Thyroid gland (tissue), 4 donors: Measurements from ENCODE around the gene AKT1S1. TPM values are rescaled to one million over a fixed set of nuclear protein-coding genes. Genes with fewer than 3 reads are reported as not detected.

ENCODE experiments used
- DNase-seq, 2 donors: peaks; one replicate each; pipeline ENCODE4 v3.0.0-alpha.2; 2019
- H3K27ac ChIP-seq, 3 donors: fragments of 200-600 bp; sonication (generic); 1 replicate in 2 of 3; 2 replicates in 1 of 3; pipeline ENCODE4 v1.5.1; 2016 to 2019; ENCODE audit warnings: mild to moderate bottlenecking in 1 of 3, moderate library complexity in 1 of 3
- H3K27me3 ChIP-seq: fragments of 200-600 bp; sonication (generic); one replicate; pipeline ENCODE4 v1.5.1; 2019
- H3K36me3 ChIP-seq, 2 donors: fragments of 200-600 bp; sonication (generic); one replicate each; pipeline ENCODE4 v1.5.1; 2016 to 2019
- H3K4me1 ChIP-seq, 2 donors: fragments of 200-600 bp; sonication (generic); one replicate each; pipeline ENCODE4 v1.5.1; 2017 to 2019
- H3K4me3 ChIP-seq, 3 donors: fragments of 200-600 bp; sonication (generic); replicated peaks in 1 of 3; 1 replicate in 2 of 3; 2 replicates in 1 of 3; pipeline ENCODE4 v1.5.1; 2016; ENCODE audit warnings: mild to moderate bottlenecking in 1 of 3
- H3K9me3 ChIP-seq: fragments of 200-600 bp; sonication (generic); one replicate; pipeline ENCODE4 v1.5.1; 2017
- POLR2A ChIP-seq, 2 donors: fragments of 450-650 bp; IDR thresholded peaks; one replicate each; pipeline ENCODE4 v1.6.1; 2017; ENCODE audit warnings: antibody characterized with exemption in 2 of 2, mild to moderate bottlenecking in 2 of 2, moderate library complexity in 1 of 2
- WGBS, 2 donors: methylation state at CpG; one replicate each; pipeline ENCODE4 v1.1.5; 2017; 5-methylcytosine and 5-hydroxymethylcytosine counted together
- intact Hi-C: fragments of 100-400 bp; cut with DNase I; formaldehyde crosslinking; loops from one replicate; pipeline ENCODE4 v1.15.1; 2023
- total RNA-seq, 4 donors: library from RNA; depleted of rRNA; stranded (reverse); fragments of >200 nt; gene quantifications; one replicate each; pipeline ENCODE4 v1.2.3, GENCODE V29; 2016
- TF ChIP-seq, protein P1 (sequence below), 6 experiments: fragments of 200-600 bp in 3 of 6; fragments of 450-650 bp in 3 of 6; sonication (generic) in 3 of 6; IDR thresholded peaks; one replicate each; pipeline ENCODE4 v1.5.1; 2016 to 2019; ENCODE audit warnings: antibody characterized with exemption in 6 of 6, mild to moderate bottlenecking in 2 of 6, inconsistent platforms in 1 of 6, moderate library complexity in 1 of 6

Gene AKT1S1
- total RNA-seq, 4 donors from 2014 or later: 16.7 to 26.0 (median 21.5) TPM

DNA sequence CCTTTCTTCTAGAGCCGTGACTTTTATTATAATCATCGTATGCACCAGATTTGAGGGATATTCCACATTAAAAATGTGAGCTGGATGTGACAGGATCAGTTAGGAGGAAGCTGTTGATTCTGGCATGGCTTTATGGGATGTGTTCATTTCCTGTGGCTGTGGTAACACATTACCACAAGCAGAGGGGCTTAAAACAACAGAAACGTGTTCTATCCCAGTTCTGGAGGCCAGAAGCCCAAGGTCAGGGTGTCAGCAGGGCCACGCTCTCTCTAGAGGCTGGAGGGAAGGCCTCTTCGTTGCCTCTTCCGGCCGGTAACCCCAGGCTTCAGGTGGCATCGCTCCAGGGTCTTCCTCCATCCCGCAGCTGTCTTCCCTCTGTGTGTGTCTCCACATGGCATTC, 44.6 kb downstream of the AKT1S1 start:
- no peak for DNase-seq
- H3K27me3 ChIP-seq: no peaks in the 10 kb centered on the region
- no peaks in the 10 kb centered on the region for H3K9me3 ChIP-seq
- H3K4me3 ChIP-seq: no peak overlapping the region
- H3K36me3 ChIP-seq: peaks cover 73 to 80% of the 10 kb centered on the region in 2 donors
- no peak for TF ChIP-seq POLR2A (IDR thresholded peaks at IDR 0.05)
- TF ChIP-seq, protein P1, sequence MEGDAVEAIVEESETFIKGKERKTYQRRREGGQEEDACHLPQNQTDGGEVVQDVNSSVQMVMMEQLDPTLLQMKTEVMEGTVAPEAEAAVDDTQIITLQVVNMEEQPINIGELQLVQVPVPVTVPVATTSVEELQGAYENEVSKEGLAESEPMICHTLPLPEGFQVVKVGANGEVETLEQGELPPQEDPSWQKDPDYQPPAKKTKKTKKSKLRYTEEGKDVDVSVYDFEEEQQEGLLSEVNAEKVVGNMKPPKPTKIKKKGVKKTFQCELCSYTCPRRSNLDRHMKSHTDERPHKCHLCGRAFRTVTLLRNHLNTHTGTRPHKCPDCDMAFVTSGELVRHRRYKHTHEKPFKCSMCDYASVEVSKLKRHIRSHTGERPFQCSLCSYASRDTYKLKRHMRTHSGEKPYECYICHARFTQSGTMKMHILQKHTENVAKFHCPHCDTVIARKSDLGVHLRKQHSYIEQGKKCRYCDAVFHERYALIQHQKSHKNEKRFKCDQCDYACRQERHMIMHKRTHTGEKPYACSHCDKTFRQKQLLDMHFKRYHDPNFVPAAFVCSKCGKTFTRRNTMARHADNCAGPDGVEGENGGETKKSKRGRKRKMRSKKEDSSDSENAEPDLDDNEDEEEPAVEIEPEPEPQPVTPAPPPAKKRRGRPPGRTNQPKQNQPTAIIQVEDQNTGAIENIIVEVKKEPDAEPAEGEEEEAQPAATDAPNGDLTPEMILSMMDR (IDR thresholded peaks at IDR 0.05): no peak
- 77 to 84% methylated on average over 9 of the region's 9 CpGs for WGBS, 2 donors
- no peak overlapping the region for H3K27ac ChIP-seq
- H3K4me1 ChIP-seq: no peaks in the 10 kb centered on the region
- intact Hi-C loops: no loop called here

DNA sequence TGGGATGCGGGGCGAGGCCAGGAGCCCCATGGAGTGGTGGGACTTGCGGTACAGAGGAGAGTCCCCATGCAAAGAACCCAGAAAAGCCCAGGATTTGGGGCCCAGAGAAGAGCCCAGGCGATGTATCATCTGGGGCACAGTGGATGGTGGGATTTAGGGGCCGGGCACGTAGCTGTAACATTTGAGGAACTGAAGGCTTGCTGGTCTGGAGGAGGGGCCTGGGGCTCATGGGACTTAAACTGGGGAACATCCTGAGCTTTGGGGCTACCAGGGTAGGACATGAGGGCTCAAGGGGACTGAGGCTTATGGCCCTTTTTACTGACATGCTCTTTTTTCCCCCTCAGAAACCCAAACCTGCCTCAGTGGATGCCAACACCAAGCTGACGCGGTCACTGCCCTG, 45.6 kb downstream of the AKT1S1 start:
- Histone ChIP-seq H3K4me1 (no peaks in the 10 kb centered on the region), H3K27ac (no peak overlapping the region), H3K36me3 (peaks cover 71 to 72% of the 10 kb centered on the region in 2 donors), H3K4me3 (no peak overlapping the region), H3K27me3 (no peaks in the 10 kb centered on the region), H3K9me3 (no peaks in the 10 kb centered on the region)
- TF ChIP-seq POLR2A (IDR thresholded peaks at IDR 0.05): no peak
- TF ChIP-seq, protein P1 (IDR thresholded peaks at IDR 0.05): no peak
- WGBS, 2 donors: 94 to 96% methylated on average over 8 of the region's 8 CpGs
- no peak for DNase-seq
- intact Hi-C loops: no loop called here

DNA sequence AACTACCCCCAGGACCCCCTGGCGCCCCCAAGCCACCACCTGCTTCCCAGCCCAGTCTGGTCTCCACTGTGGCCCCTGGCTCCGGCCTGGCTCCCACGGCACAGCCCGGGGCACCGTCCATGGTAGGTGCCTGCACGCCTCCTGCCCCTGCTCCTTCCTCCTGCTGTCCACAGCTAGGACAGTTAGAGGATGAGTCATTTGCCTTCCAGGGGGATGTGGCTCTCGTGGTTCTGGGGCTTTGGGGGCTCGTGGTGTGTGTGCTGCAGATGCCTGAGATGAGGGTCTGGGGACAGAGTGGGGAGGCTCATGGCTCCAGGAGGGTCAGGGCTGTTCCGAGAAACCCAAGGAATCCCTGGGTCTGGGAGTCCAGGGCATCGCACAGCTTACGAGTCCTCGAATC, 46.4 kb downstream of the AKT1S1 start:
- no peak for TF ChIP-seq POLR2A (IDR thresholded peaks at IDR 0.05)
- TF ChIP-seq, protein P1 (IDR thresholded peaks at IDR 0.05): no peak
- Histone ChIP-seq H3K36me3 (peaks cover 63 to 64% of the 10 kb centered on the region in 2 donors), H3K9me3 (no peaks in the 10 kb centered on the region), H3K4me3 (no peak overlapping the region), H3K4me1 (no peaks in the 10 kb centered on the region), H3K27me3 (no peaks in the 10 kb centered on the region), H3K27ac (no peak overlapping the region)
- intact Hi-C loops: no loop called here
- whole genome bisulfite sequencing, 2 donors: 96 to 97% methylated on average over 12 of the region's 12 CpGs
- no peak for DNase-seq

DNA sequence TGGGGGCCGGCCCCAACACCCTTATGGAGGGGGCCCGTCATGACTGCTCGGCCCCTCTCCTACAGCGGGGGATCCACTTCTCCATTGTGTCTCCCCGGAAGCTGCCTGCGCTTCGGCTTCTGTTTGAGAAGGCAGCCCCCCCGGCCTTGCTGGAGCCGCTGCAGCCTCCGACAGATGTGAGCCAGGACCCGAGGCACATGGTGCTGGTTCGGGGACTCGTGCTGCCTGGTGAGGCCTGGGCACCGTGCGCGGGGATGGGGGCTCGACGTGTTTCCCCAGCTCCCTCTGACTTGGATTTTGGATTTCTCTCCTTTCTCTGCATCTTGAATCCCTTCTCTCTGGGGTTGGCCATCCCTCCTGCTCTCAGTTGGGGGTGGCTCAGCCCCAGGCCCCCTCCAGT, 47.4 kb downstream of the AKT1S1 start:
- H3K36me3 ChIP-seq: peaks cover 53 to 54% of the 10 kb centered on the region in 2 donors
- intact Hi-C loops: no loop called here
- 96% methylated on average over 18 of the region's 18 CpGs for WGBS, 2 donors
- TF ChIP-seq POLR2A (IDR thresholded peaks at IDR 0.05): no peak
- TF ChIP-seq, protein P1 (IDR thresholded peaks at IDR 0.05): no peak
- no peaks in the 10 kb centered on the region for H3K27me3 ChIP-seq
- no peak overlapping the region for H3K27ac ChIP-seq
- no peaks in the 10 kb centered on the region for H3K9me3 ChIP-seq
- no peaks in the 10 kb centered on the region for H3K4me1 ChIP-seq
- H3K4me3 ChIP-seq: no peak overlapping the region
- no peak for DNase-seq

DNA sequence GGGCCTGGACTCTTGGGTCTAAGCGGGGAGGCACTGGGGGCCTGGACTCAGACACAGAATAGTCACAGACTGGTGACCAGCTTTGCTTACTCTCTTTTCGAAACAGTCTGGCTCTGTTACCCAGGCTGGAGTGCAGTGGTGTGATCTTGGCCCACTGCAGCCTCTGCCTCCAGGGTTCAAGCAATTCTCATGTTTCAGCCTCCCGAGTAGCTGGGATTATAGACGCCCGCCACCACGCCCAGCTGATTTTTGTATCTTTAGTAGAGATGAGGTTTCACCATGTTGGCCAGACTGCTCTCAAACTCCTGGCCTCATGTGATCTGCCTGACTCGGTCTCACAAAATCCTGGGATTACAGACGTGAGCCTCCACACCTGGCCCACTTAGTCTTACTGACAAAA, 48.0 kb downstream of the AKT1S1 start:
- H3K27me3 ChIP-seq: no peaks in the 10 kb centered on the region
- peaks cover 47 to 48% of the 10 kb centered on the region in 2 donors for H3K36me3 ChIP-seq
- WGBS, 2 donors: 86 to 89% methylated on average over 7 to 8 of the region's 8 CpGs
- no peak for DNase-seq
- no peak for TF ChIP-seq POLR2A (IDR thresholded peaks at IDR 0.05)
- TF ChIP-seq, protein P1 (IDR thresholded peaks at IDR 0.05): no peak
- H3K4me3 ChIP-seq: no peak overlapping the region
- H3K4me1 ChIP-seq: no peaks in the 10 kb centered on the region
- no peak overlapping the region for H3K27ac ChIP-seq
- H3K9me3 ChIP-seq: no peaks in the 10 kb centered on the region
- intact Hi-C loops: no loop called here
